AG09309 (cell line): ENCODE data around the gene HMGN4.
"Not testable (repeated sequence)": the region's sequence is repeated elsewhere in the genome, so short reads cannot be mapped to it uniquely, and the experiment has no call there.

Experiments used
- DNase-seq: peaks from one replicate; pipeline ENCODE4 v3.0.0-alpha.2; 2010; ENCODE audit warnings: low read depth
- H3K4me3 ChIP-seq: 2 replicates; pipeline ENCODE4 v1.5.1; 2011; ENCODE audit warnings: mild to moderate bottlenecking, low read depth, low read length, moderate library complexity; ENCODE audit not compliant: control insufficient read depth
- CTCF ChIP-seq: IDR thresholded peaks from 2 replicates; pipeline ENCODE4 v1.5.1; 2011; ENCODE audit warnings: mild to moderate bottlenecking, low read depth, low read length, inconsistent platforms; ENCODE audit not compliant: insufficient read depth, control insufficient read depth; ENCODE audit errors: missing control alignments

HMGN4 gene

GRCh38 chr6:26541579-26541978 is 3.4 kb downstream of the HMGN4 start:
- no peak for TF ChIP-seq CTCF
- no peak overlapping the region for H3K4me3 ChIP-seq
- no peak for DNase-seq

DNA sequence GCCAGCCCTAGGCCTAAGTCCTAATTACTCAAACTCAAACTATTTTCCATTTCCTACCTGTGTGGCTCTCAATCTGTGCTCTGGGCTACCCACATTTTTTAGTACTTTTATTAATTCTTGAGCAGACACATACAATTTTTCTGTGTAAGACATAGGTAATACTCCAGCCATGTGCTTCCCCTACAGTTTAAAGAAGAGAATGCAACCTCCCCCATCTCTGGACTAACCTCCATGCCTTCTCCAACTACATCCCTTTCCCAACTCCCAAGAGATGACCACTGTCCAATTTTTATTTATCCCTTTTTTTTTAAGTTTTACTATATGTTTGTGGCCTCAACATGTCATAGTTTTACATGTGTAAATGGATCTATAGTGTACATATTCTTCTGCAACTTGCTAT is 5.8 kb downstream of the HMGN4 start:
- no peak overlapping the region for H3K4me3 ChIP-seq
- DNase-seq = no peak
- TF ChIP-seq CTCF = peak; percentile 40

- DNase-seq = no peak
- H3K4me3 ChIP-seq = no peak overlapping the region
- no peak for TF ChIP-seq CTCF
These were observed 6.3 kb downstream of the HMGN4 start for GRCh38 chr6:26544473-26544872.

GRCh38 chr6:26545627-26546026 is 7.5 kb downstream of the HMGN4 start:
- no peak for DNase-seq
- no peak for TF ChIP-seq CTCF
- H3K4me3 ChIP-seq = no peak overlapping the region

GRCh38 chr6:26547363-26547762 is 9.2 kb downstream of the HMGN4 start:
- DNase-seq = not testable (repeated sequence)

GRCh38 chr6:26550250-26550993 is 12.3 kb downstream of the HMGN4 start:
- peak overlapping the region; percentile 76 for H3K4me3 ChIP-seq
- DNase-seq = no peak
- TF ChIP-seq CTCF = no peak

More at GRCh38 chr6:26547363-26547762, 9.2 kb downstream of the HMGN4 start:
- not testable (repeated sequence) for H3K4me3 ChIP-seq

DNA sequence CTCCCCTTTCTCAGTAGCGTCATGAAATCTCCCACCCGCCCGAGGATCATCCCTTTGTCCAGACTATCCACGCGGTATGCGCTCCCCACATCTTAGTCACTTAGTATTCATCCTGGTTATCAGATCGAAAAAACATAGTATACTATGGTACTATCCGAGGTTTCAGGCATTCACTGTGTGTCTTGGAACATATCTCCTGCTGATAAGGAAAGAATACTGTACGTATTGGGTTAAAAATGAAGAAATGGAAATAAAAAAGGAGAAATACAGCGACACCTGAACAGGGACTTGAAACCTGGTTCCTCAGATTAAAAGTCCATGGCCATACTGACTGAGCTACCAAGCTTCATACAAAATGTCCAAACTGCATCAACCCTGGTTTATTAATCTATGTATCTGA is 14.0 kb downstream of the HMGN4 start:
- H3K4me3 ChIP-seq = no peak overlapping the region
- no peak for TF ChIP-seq CTCF
- no peak for DNase-seq
